Measurements from ENCODE around the gene CLTC. TPM values are rescaled to one million over a fixed set of nuclear protein-coding genes. Genes with fewer than 3 reads are reported as not detected.

CLTC gene
- total and polyA plus RNA-seq, 2 of the 8 experiments (the other 6 are each of a cell fraction or from before 2014, with no cell fraction given) = 175 to 283 TPM

GRCh38 chr17:59671386-59671785, 51.7 kb downstream of the CLTC start (continued):
- TF ChIP-seq CHD2 (IDR thresholded peaks at IDR 0.05; ENCODE audit: low read length) = no peak

All from H1 (cell line).